Mesangial cell (primary cell): Measurements from ENCODE around the gene KIF3B. TPM values are rescaled to one million over a fixed set of nuclear protein-coding genes. Genes with fewer than 3 reads are reported as not detected.

Experiments
- total RNA-seq: library from RNA; depleted of rRNA; stranded (reverse); fragments of >200 nt; gene quantifications from 2 replicates; pipeline ENCODE4 v1.2.3, GENCODE V29; 2015

Gene KIF3B
- total RNA-seq = 14.2 and 19.6 TPM in 2 replicates

DNA sequence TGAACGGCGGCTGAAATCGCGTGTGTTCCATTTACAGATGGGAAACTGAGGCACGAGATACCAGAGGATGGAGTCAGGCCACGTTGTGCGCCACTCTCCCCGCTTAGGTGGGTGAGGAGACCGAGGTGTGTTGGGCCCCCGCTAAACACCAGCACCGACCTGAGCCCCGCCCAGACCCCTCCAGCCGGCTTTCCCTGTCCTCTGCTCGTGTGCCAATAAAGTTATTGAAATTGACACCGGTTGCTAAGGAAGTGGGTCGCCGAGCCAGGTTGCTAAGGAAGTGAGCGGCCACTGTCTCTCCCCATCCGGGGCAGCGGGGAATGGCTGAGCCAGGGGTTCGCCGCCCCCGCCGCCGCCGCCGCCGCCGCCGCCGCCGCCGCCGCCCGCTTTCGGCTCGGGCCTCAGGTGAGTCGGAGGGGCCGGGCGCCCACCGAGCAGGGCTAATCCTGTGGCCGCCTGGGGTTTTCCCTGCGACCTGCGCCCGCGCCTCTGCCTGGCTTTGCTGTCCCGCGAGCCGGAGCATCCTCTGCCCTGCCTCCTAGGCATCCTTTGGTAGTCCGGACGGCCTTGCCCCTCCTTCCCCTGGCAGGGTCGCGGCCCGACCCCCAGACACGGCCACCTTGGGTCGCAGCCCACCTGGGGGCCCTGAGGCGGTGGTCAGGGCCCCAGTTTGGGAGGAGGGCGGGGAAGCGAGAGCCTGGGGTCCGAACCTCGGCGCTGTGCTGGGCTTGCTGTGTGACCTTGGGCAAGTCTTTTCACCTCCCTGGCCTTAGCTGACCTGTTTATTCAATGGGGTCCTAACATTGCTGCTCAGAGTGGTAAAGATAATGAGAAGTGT, at the start of gene KIF3B:
TSS of gene KIF3B (plus strand) at position 291 of the 838 bp plus-strand sequence. CDS start 32,127 bp downstream, outside the sequence.

DNA sequence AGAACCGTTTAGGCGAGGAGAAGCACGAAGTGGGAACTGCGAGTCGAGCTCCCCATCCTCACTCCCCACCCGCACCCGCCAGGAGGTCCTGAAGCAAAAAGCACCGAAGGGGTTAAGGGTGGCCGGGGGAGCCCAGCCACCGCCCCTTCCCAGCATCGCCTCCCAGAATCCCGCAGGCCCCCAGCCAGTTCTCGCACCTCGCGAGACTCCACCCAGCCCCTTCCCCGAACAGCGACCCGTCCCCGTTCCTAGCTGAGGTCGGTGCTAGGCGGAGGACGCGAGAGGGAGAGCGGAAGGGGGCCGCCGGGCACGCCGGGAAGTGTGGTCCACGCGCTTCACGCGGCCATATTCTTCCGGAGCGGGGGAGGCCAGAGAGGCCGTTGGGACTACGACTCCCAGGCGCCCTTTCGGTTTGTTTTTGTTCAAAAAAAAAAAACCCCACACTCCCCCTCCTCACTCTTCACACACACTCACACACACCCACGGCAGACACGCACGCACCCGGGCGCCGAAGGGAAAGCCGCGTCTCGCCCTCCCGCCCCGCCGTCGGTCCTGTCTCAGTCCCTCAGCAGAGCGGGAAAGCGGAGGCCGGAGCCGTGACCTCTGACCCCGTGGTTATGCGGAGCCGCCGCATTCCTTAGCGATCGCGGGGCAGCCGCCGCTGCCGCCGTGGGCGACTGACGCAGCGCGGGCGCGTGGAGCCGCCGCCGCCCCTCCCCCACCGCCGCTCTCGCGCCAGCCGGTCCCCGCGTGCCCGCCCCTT, 80.6 kb downstream of the KIF3B start, which contains the start of gene ASXL1:
TSS of gene ASXL1 (plus strand) at position 463 of the 763 bp plus-strand sequence. CDS start 445 bp downstream, outside the sequence.

Other genes with a start within 250 kb of the KIF3B start
- gene HCK, start 225.4 kb upstream of the KIF3B start, total RNA-seq = not detected in 2 replicates
- gene TM9SF4, start 167.9 kb upstream of the KIF3B start, total RNA-seq = 31.9 and 47.5 TPM in 2 replicates
- 7.7 and 9.3 TPM in 2 replicates for gene PLAGL2, start 69.9 kb upstream of the KIF3B start, total RNA-seq
- 50.8 and 51.6 TPM in 2 replicates for gene POFUT1, start 69.8 kb upstream of the KIF3B start, total RNA-seq
- 24.8 and 32.7 TPM in 2 replicates for gene ASXL1, start 80.7 kb downstream of the KIF3B start, total RNA-seq